ENCODE results near the gene PPP1R9A. TPM values are rescaled to one million over a fixed set of nuclear protein-coding genes. Genes with fewer than 3 reads are reported as not detected.
A peak's percentile ranks its signal among the peaks of the same experiment; 100 is the strongest.

PPP1R9A gene
- polyA plus RNA-seq, 1 experiment, result 0.02 TPM

DNA sequence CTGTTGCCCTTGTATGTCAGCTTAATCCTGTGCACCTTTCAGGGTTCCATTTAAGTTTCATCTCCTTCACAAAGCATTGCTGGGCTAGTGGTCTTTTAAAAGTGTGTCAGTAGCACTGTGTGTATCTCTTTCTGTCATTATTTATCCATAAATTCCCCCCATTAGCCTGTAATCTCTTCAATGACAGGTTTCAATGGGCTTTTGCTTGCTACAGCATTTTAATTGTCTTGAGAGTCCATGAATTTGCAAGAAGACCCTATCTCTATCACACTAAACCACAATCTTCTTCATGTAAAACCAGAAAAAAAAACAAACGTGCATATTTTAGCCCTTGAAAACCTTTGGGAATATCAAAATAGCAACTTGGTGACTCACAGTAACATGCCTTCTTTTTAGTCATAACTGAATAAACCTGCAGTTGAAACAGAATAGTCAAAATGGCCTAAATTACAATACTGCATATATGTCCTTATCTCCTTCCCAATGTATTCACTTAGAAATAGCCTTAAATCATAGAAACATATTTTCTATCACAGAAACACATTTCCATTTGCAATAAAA is 298.4 kb downstream of the PPP1R9A start:
- ChIA-PET POLR2A (no interaction called here), CTCF (interaction anchor here (1.0 kb wide), 1 partner anchor 271 kb away, joined by 3 read pairs; no protein-coding TSS in a partner anchor)
- TF ChIP-seq, protein P1, sequence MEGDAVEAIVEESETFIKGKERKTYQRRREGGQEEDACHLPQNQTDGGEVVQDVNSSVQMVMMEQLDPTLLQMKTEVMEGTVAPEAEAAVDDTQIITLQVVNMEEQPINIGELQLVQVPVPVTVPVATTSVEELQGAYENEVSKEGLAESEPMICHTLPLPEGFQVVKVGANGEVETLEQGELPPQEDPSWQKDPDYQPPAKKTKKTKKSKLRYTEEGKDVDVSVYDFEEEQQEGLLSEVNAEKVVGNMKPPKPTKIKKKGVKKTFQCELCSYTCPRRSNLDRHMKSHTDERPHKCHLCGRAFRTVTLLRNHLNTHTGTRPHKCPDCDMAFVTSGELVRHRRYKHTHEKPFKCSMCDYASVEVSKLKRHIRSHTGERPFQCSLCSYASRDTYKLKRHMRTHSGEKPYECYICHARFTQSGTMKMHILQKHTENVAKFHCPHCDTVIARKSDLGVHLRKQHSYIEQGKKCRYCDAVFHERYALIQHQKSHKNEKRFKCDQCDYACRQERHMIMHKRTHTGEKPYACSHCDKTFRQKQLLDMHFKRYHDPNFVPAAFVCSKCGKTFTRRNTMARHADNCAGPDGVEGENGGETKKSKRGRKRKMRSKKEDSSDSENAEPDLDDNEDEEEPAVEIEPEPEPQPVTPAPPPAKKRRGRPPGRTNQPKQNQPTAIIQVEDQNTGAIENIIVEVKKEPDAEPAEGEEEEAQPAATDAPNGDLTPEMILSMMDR (IDR thresholded peaks at IDR 0.05; ENCODE audit: low read depth, low read length), result no peak
- no peaks in the 10 kb centered on the region for H3K27me3 ChIP-seq (ENCODE audit: control insufficient read depth, insufficient read depth, low read length)
- peak; percentile 7 for DNase-seq (ENCODE audit: low read depth, low spot score)
- no peak overlapping the region for H3K4me3 ChIP-seq (ENCODE audit: low read depth, low read length)
- H3K9me3 ChIP-seq (ENCODE audit: control insufficient read depth, insufficient read depth, low read length), result no peaks in the 10 kb centered on the region
- H3K27ac ChIP-seq (ENCODE audit: low read depth, low read length), result no peak overlapping the region

DNA sequence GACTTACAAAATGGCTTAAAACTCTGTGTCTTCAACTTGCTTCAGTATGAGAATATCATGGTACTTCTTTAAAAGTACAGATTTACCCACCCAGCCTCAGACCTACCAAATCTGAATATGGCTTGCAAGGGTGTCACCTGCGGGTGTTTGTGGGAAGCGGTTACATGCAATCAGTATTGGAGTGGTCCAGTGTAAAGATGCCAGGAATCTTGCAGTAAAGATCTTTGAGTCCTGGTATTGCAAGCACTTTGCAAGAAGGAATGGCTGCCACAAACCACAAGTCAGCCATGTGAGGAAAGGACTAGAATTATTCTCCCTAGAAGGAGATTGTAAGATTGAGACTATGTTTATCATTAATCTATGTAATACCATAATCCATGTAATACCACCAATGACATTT is 301.9 kb downstream of the PPP1R9A start:
- ChIA-PET POLR2A (no interaction called here), CTCF (no interaction called here)
- TF ChIP-seq, protein P1 (IDR thresholded peaks at IDR 0.05; ENCODE audit: low read depth, low read length), result no peak

GRCh38 chr7:95209788-95210187 is 302.4 kb downstream of the PPP1R9A start:
- Histone ChIP-seq H3K27ac (ENCODE audit: low read depth, low read length) (no peak overlapping the region), H3K9me3 (ENCODE audit: control insufficient read depth, insufficient read depth, low read length) (no peaks in the 10 kb centered on the region), H3K27me3 (ENCODE audit: control insufficient read depth, insufficient read depth, low read length) (no peaks in the 10 kb centered on the region), H3K4me3 (ENCODE audit: low read depth, low read length) (no peak overlapping the region)
- ChIA-PET CTCF (no interaction called here), POLR2A (no interaction called here)
- TF ChIP-seq, protein P1 (IDR thresholded peaks at IDR 0.05; ENCODE audit: low read depth, low read length), result no peak
- DNase-seq (ENCODE audit: low read depth, low spot score), result no peak

More for the DNA sequence above, 301.9 kb downstream of the PPP1R9A start:
- no peak for DNase-seq (ENCODE audit: low read depth, low spot score)
- Histone ChIP-seq H3K27me3 (ENCODE audit: control insufficient read depth, insufficient read depth, low read length) (no peaks in the 10 kb centered on the region), H3K4me3 (ENCODE audit: low read depth, low read length) (no peak overlapping the region), H3K9me3 (ENCODE audit: control insufficient read depth, insufficient read depth, low read length) (no peaks in the 10 kb centered on the region), H3K27ac (ENCODE audit: low read depth, low read length) (no peak overlapping the region)

- no peak for DNase-seq (ENCODE audit: low read depth, low spot score)
- no peak overlapping the region for H3K27ac ChIP-seq (ENCODE audit: low read depth, low read length)
- TF ChIP-seq, protein P1 (IDR thresholded peaks at IDR 0.05; ENCODE audit: low read depth, low read length), result no peak
- no peaks in the 10 kb centered on the region for H3K9me3 ChIP-seq (ENCODE audit: control insufficient read depth, insufficient read depth, low read length)
- ChIA-PET CTCF (no interaction called here), POLR2A (no interaction called here)
- no peak overlapping the region for H3K4me3 ChIP-seq (ENCODE audit: low read depth, low read length)
- no peaks in the 10 kb centered on the region for H3K27me3 ChIP-seq (ENCODE audit: control insufficient read depth, insufficient read depth, low read length)
Measured at GRCh38 chr7:95213148-95213547, 305.8 kb downstream of the PPP1R9A start.

- TF ChIP-seq, protein P1 (IDR thresholded peaks at IDR 0.05; ENCODE audit: low read depth, low read length), result no peak
- CTCF ChIA-PET, result no interaction called here
- DNase-seq (ENCODE audit: low read depth, low spot score), result no peak
- Histone ChIP-seq H3K9me3 (ENCODE audit: control insufficient read depth, insufficient read depth, low read length) (no peaks in the 10 kb centered on the region), H3K27me3 (ENCODE audit: control insufficient read depth, insufficient read depth, low read length) (no peaks in the 10 kb centered on the region), H3K27ac (ENCODE audit: low read depth, low read length) (no peak overlapping the region), H3K4me3 (ENCODE audit: low read depth, low read length) (no peak overlapping the region)
- POLR2A ChIA-PET, result no interaction called here
Measured at GRCh38 chr7:95213809-95214492, 306.6 kb downstream of the PPP1R9A start.

Data from AG04450 (cell line).